HUES64 (cell line): ENCODE data around the gene COBL.

Experiments used
- H3K27ac ChIP-seq: 2 replicates; pipeline ENCODE4 v1.7.0; 2013; ENCODE audit warnings: low read depth, low read length, inconsistent platforms
- H3K27me3 ChIP-seq: 2 replicates; pipeline ENCODE4 v1.6.1; 2013; ENCODE audit warnings: mild to moderate bottlenecking, low read length; ENCODE audit not compliant: insufficient read depth
- H3K36me3 ChIP-seq: 2 replicates; pipeline ENCODE4 v1.6.1; 2013; ENCODE audit warnings: mild to moderate bottlenecking, low read length; ENCODE audit not compliant: insufficient read depth
- H3K4me1 ChIP-seq: 2 replicates; pipeline ENCODE4 v1.6.1; 2013; ENCODE audit warnings: mild to moderate bottlenecking, low read length, moderate library complexity; ENCODE audit not compliant: insufficient read depth
- H3K4me3 ChIP-seq: 2 replicates; pipeline ENCODE4 v1.5.1; 2013; ENCODE audit warnings: mild to moderate bottlenecking, low read length, moderate library complexity
- H3K9ac ChIP-seq: 2 replicates; pipeline ENCODE4 v1.6.1; 2013; ENCODE audit warnings: mild to moderate bottlenecking, low read depth, low read length
- H3K9me3 ChIP-seq: 2 replicates; pipeline ENCODE4 v1.6.1; 2013; ENCODE audit warnings: low read depth, low read length; ENCODE audit not compliant: insufficient read depth
- WGBS: fragments of 150-250, 120-280 bp; methylation state at CpG from one replicate; pipeline ENCODE4 v1.1.7; 2013; ENCODE audit warnings: missing lambda C conversion rate; 5-methylcytosine and 5-hydroxymethylcytosine counted together

Gene COBL

GRCh38 chr7:51226916-51227535 lies 89.6 kb downstream of the COBL start:
- 94% methylated on average over 10 of the region's 10 CpGs for WGBS
- Histone ChIP-seq H3K27ac (no peak overlapping the region), H3K9me3 (no peaks in the 10 kb centered on the region), H3K4me3 (no peak overlapping the region), H3K4me1 (peaks cover 21% of the 10 kb centered on the region), H3K36me3 (no peaks in the 10 kb centered on the region), H3K27me3 (no peaks in the 10 kb centered on the region), H3K9ac (no peak overlapping the region)

GRCh38 chr7:51226063-51226755 lies 90.4 kb downstream of the COBL start:
- no peak overlapping the region for H3K27ac ChIP-seq
- no peak overlapping the region for H3K9ac ChIP-seq
- no peak overlapping the region for H3K4me3 ChIP-seq
- 77% methylated on average over 8 of the region's 8 CpGs for WGBS
- H3K4me1 ChIP-seq, result peaks cover 21% of the 10 kb centered on the region
- no peaks in the 10 kb centered on the region for H3K9me3 ChIP-seq
- no peaks in the 10 kb centered on the region for H3K27me3 ChIP-seq
- no peaks in the 10 kb centered on the region for H3K36me3 ChIP-seq

- Histone ChIP-seq H3K27me3 (no peaks in the 10 kb centered on the region), H3K36me3 (no peaks in the 10 kb centered on the region), H3K4me3 (no peak overlapping the region), H3K27ac (no peak overlapping the region), H3K4me1 (peaks cover 21% of the 10 kb centered on the region), H3K9me3 (no peaks in the 10 kb centered on the region), H3K9ac (no peak overlapping the region)
- WGBS, result 85% methylated on average over 17 of the region's 17 CpGs
Measured at GRCh38 chr7:51224811-51225595, 91.6 kb downstream of the COBL start.

GRCh38 chr7:51223505-51223904 lies 93.1 kb downstream of the COBL start:
- 93% methylated on average over 2 of the region's 2 CpGs for WGBS
- Histone ChIP-seq H3K4me3 (no peak overlapping the region), H3K4me1 (peaks cover 14% of the 10 kb centered on the region), H3K9ac (no peak overlapping the region), H3K27me3 (no peaks in the 10 kb centered on the region), H3K36me3 (no peaks in the 10 kb centered on the region), H3K9me3 (no peaks in the 10 kb centered on the region), H3K27ac (no peak overlapping the region)

- Histone ChIP-seq H3K4me1 (peaks cover 13% of the 10 kb centered on the region), H3K27me3 (no peaks in the 10 kb centered on the region), H3K9ac (no peak overlapping the region), H3K4me3 (no peak overlapping the region), H3K27ac (no peak overlapping the region), H3K36me3 (no peaks in the 10 kb centered on the region), H3K9me3 (no peaks in the 10 kb centered on the region)
- 90% methylated on average over 9 of the region's 10 CpGs for WGBS
Measured at GRCh38 chr7:51222916-51223315, 93.7 kb downstream of the COBL start.

GRCh38 chr7:51220226-51220625 lies 96.4 kb downstream of the COBL start:
- 90% methylated on average over 11 of the region's 11 CpGs for WGBS
- H3K27me3 ChIP-seq, result no peaks in the 10 kb centered on the region

GRCh38 chr7:51219261-51219988 lies 97.2 kb downstream of the COBL start:
- Histone ChIP-seq H3K27me3 (no peaks in the 10 kb centered on the region), H3K4me1 (peaks cover 2% of the 10 kb centered on the region; the same call in 1 of the 2 replicates), H3K9me3 (no peaks in the 10 kb centered on the region), H3K4me3 (no peak overlapping the region), H3K9ac (no peak overlapping the region), H3K36me3 (no peaks in the 10 kb centered on the region), H3K27ac (no peak overlapping the region)
- WGBS, result 91% methylated on average over 18 of the region's 18 CpGs

More at GRCh38 chr7:51220226-51220625, 96.4 kb downstream of the COBL start:
- Histone ChIP-seq H3K4me1 (peaks cover 6% of the 10 kb centered on the region; the same call in 1 of the 2 replicates), H3K36me3 (no peaks in the 10 kb centered on the region), H3K9ac (no peak overlapping the region), H3K4me3 (no peak overlapping the region), H3K27ac (no peak overlapping the region), H3K9me3 (no peaks in the 10 kb centered on the region)

GRCh38 chr7:51217804-51218203 lies 98.8 kb downstream of the COBL start:
- peaks cover 11% of the 10 kb centered on the region; the same call in 1 of the 2 replicates for H3K4me1 ChIP-seq
- WGBS, result 90% methylated on average over 6 of the region's 6 CpGs
- H3K9ac ChIP-seq, result no peak overlapping the region
- no peak overlapping the region for H3K4me3 ChIP-seq
- no peaks in the 10 kb centered on the region for H3K36me3 ChIP-seq
- H3K27ac ChIP-seq, result no peak overlapping the region
- H3K27me3 ChIP-seq, result no peaks in the 10 kb centered on the region
- no peaks in the 10 kb centered on the region for H3K9me3 ChIP-seq

- Histone ChIP-seq H3K36me3 (no peaks in the 10 kb centered on the region), H3K9me3 (no peaks in the 10 kb centered on the region), H3K4me1 (peaks cover 10% of the 10 kb centered on the region; the same call in 1 of the 2 replicates), H3K9ac (no peak overlapping the region), H3K4me3 (no peak overlapping the region), H3K27me3 (no peaks in the 10 kb centered on the region), H3K27ac (no peak overlapping the region)
- WGBS, result 98% methylated on average over 6 of the region's 7 CpGs
Measured at GRCh38 chr7:51214098-51214497, 102.5 kb downstream of the COBL start.

- H3K27me3 ChIP-seq, result no peaks in the 10 kb centered on the region
- no peaks in the 10 kb centered on the region for H3K9me3 ChIP-seq
- no peak overlapping the region for H3K9ac ChIP-seq
- no peak overlapping the region for H3K4me3 ChIP-seq
- H3K27ac ChIP-seq, result no peak overlapping the region
- 82% methylated on average over 9 of the region's 9 CpGs for WGBS
- H3K36me3 ChIP-seq, result no peaks in the 10 kb centered on the region
- H3K4me1 ChIP-seq, result peaks cover 10% of the 10 kb centered on the region; the same call in 1 of the 2 replicates
Measured at GRCh38 chr7:51213618-51214017, 103.0 kb downstream of the COBL start.
